Body of pancreas (tissue), 4 donors: ENCODE data around the gene MYOG. TPM values are rescaled to one million over a fixed set of nuclear protein-coding genes. Genes with fewer than 3 reads are reported as not detected.

ENCODE experiments used
- ATAC-seq: fragments of 150-250 bp; one replicate; pipeline ENCODE4 v1.9.1; 2016
- DNase-seq, 4 donors: peaks; one replicate each; pipeline ENCODE4 v3.0.0-alpha.2; 2019
- H3K27ac ChIP-seq, 4 donors: fragments of 200-600 bp; sonication (generic); 1 replicate in 3 of 4; 2 replicates in 1 of 4; pipeline versions ENCODE4 v1.5.1 to v1.6.1; 2016 to 2019; ENCODE audit warnings: mild to moderate bottlenecking in 1 of 4, mixed read lengths in 1 of 4, moderate library complexity in 1 of 4
- H3K27me3 ChIP-seq, 2 donors: fragments of 200-600 bp; sonication (generic); one replicate each; pipeline ENCODE4 v1.6.0; 2016; ENCODE audit warnings: mild to moderate bottlenecking in 1 of 2
- H3K36me3 ChIP-seq, 2 donors: fragments of 200-600 bp; sonication (generic); replicated peaks in 1 of 2; 2 replicates each; pipeline ENCODE4 v1.5.1; 2016; ENCODE audit warnings: low read depth in 2 of 2; ENCODE audit not compliant: insufficient read depth in 1 of 2
- H3K4me1 ChIP-seq: fragments of 200-600 bp; sonication (generic); one replicate; pipeline ENCODE4 v1.6.0; 2016
- H3K4me3 ChIP-seq, 2 donors: fragments of 200-600 bp; sonication (generic); 1 replicate in 1 of 2; 2 replicates in 1 of 2; pipeline ENCODE4 v1.5.1; 2016 to 2019
- H3K9me3 ChIP-seq, 3 donors: fragments of 200-600 bp; sonication (generic); 1 replicate in 2 of 3; 2 replicates in 1 of 3; pipeline ENCODE4 v1.5.1; 2016
- CTCF ChIP-seq, 7 experiments: fragments of 450-650 bp in 4 of 7; fragments of 200-600 bp in 3 of 7; sonication (generic) in 3 of 7; IDR thresholded peaks; one replicate each; pipeline ENCODE4 v1.5.1; 2016 to 2019; ENCODE audit warnings: antibody characterized with exemption in 7 of 7
- POLR2A ChIP-seq, 3 donors: fragments of 450-650 bp; IDR thresholded peaks; one replicate each; pipeline ENCODE4 v1.6.1; 2016; ENCODE audit warnings: antibody characterized with exemption in 3 of 3, mild to moderate bottlenecking in 2 of 3
- WGBS, 2 donors: methylation state at CpG; one replicate each; pipeline ENCODE4 v1.1.5; 2017; 5-methylcytosine and 5-hydroxymethylcytosine counted together
- intact Hi-C: fragments of 100-400 bp; cut with DNase I; formaldehyde crosslinking; loops from one replicate; pipeline ENCODE4 v1.15.1; 2023
- total RNA-seq, 2 donors: library from RNA; depleted of rRNA; stranded (reverse); fragments of >200 nt; gene quantifications; one replicate each; pipeline ENCODE4 v1.1.0, GENCODE V29; 2016

MYOG gene
- total RNA-seq, 2 donors from 2014 or later: not detected

- Histone ChIP-seq H3K27me3 (peaks cover 0 to 3% of the 10 kb centered on the region in 2 donors), H3K36me3 (no peaks in the 10 kb centered on the region), H3K27ac (no peak overlapping the region), H3K9me3 (no peaks in the 10 kb centered on the region), H3K4me3 (no peak overlapping the region), H3K4me1 (no peaks in the 10 kb centered on the region)
- no peak for DNase-seq
- ATAC-seq: no peak
- intact Hi-C loops: no loop called here
- TF ChIP-seq CTCF (IDR thresholded peaks at IDR 0.05) (no peak), POLR2A (IDR thresholded peaks at IDR 0.05) (no peak)
- WGBS, 2 donors: 72 to 83% methylated on average over 5 to 6 of the region's 6 CpGs
Measured at GRCh38 chr1:203056516-203056915, 29.3 kb downstream of the MYOG start.

- 85 to 90% methylated on average over 7 of the region's 7 CpGs for WGBS, 2 donors
- H3K9me3 ChIP-seq: no peaks in the 10 kb centered on the region
- H3K27ac ChIP-seq: no peak overlapping the region
- no peak for ATAC-seq
- intact Hi-C loops: no loop called here
- H3K27me3 ChIP-seq: peaks cover 0 to 3% of the 10 kb centered on the region in 2 donors
- TF ChIP-seq CTCF (IDR thresholded peaks at IDR 0.05): no peak
- TF ChIP-seq POLR2A (IDR thresholded peaks at IDR 0.05): no peak
- no peak for DNase-seq
- H3K36me3 ChIP-seq: no peaks in the 10 kb centered on the region
- no peaks in the 10 kb centered on the region for H3K4me1 ChIP-seq
- no peak overlapping the region for H3K4me3 ChIP-seq
Measured at GRCh38 chr1:203056012-203056411, 29.8 kb downstream of the MYOG start.

- no peak for TF ChIP-seq POLR2A (IDR thresholded peaks at IDR 0.05)
- no peak for TF ChIP-seq CTCF (IDR thresholded peaks at IDR 0.05)
Measured at GRCh38 chr1:203055161-203055799, 30.5 kb downstream of the MYOG start.

GRCh38 chr1:203054642-203055041 is 31.2 kb downstream of the MYOG start:
- Histone ChIP-seq H3K27me3 (peaks cover 0 to 3% of the 10 kb centered on the region in 2 donors), H3K9me3 (no peaks in the 10 kb centered on the region), H3K36me3 (no peaks in the 10 kb centered on the region), H3K4me3 (no peak overlapping the region), H3K4me1 (no peaks in the 10 kb centered on the region), H3K27ac (no peak overlapping the region)
- DNase-seq: no peak
- TF ChIP-seq CTCF (IDR thresholded peaks at IDR 0.05): no peak
- TF ChIP-seq POLR2A (IDR thresholded peaks at IDR 0.05): no peak
- no peak for ATAC-seq
- 60 to 81% methylated on average over 5 of the region's 5 CpGs for WGBS, 2 donors
- intact Hi-C loops: no loop called here

More at GRCh38 chr1:203055161-203055799, 30.5 kb downstream of the MYOG start:
- Histone ChIP-seq H3K4me3 (no peak overlapping the region), H3K9me3 (no peaks in the 10 kb centered on the region), H3K27ac (no peak overlapping the region), H3K36me3 (no peaks in the 10 kb centered on the region), H3K4me1 (no peaks in the 10 kb centered on the region), H3K27me3 (peaks cover 0 to 3% of the 10 kb centered on the region in 2 donors)
- 82% methylated on average over 13 to 24 of the region's 24 CpGs for WGBS, 2 donors
- intact Hi-C loops: no loop called here
- DNase-seq (no peak), ATAC-seq (no peak)

- 25 to 42% methylated on average over 1 of the region's 1 CpG for WGBS, 2 donors
- ATAC-seq: no peak
- H3K4me3 ChIP-seq: no peak overlapping the region
- H3K27me3 ChIP-seq: peaks cover 0 to 3% of the 10 kb centered on the region in 2 donors
- no peaks in the 10 kb centered on the region for H3K4me1 ChIP-seq
- no peak for TF ChIP-seq POLR2A (IDR thresholded peaks at IDR 0.05)
- TF ChIP-seq CTCF (IDR thresholded peaks at IDR 0.05): no peak
- no peak for DNase-seq
- intact Hi-C loops: no loop called here
- H3K27ac ChIP-seq: no peak overlapping the region
- H3K36me3 ChIP-seq: no peaks in the 10 kb centered on the region
- no peaks in the 10 kb centered on the region for H3K9me3 ChIP-seq
Measured at GRCh38 chr1:203054184-203054583, 31.6 kb downstream of the MYOG start.
